Hepatocyte (in vitro differentiated cells): ENCODE results near the gene ERC2.

ENCODE experiments used
- CTCF ChIP-seq: fragments of 200-600 bp; sonication (generic); IDR thresholded peaks from 2 replicates; pipeline ENCODE4 v1.5.1; 2016; ENCODE audit warnings: antibody characterized with exemption, mild to moderate bottlenecking; ENCODE audit not compliant: poor library complexity
- EZH2 ChIP-seq: fragments of 200-600 bp; sonication (generic); IDR thresholded peaks from 2 replicates; pipeline ENCODE4 v1.6.1; 2016; ENCODE audit warnings: antibody characterized with exemption, mild to moderate bottlenecking, borderline replicate concordance
- EZH2phosphoT487 ChIP-seq: fragments of 200-600 bp; sonication (generic); IDR thresholded peaks from one replicate; pipeline ENCODE4 v1.6.1; 2018; ENCODE audit warnings: antibody characterized with exemption, mild to moderate bottlenecking, low read depth, moderate library complexity; ENCODE audit not compliant: unreplicated experiment, severe bottlenecking

GRCh38 chr3:56411166-56411565 lies 57.1 kb downstream of the ERC2 start:
- no peak for TF ChIP-seq CTCF
- TF ChIP-seq EZH2phosphoT487 = no peak
- no peak for TF ChIP-seq EZH2
